GM06990 (cell line): ENCODE data around the gene PRKCB.

Source experiments
- DNase-seq: peaks from one replicate; pipeline ENCODE4 v3.0.0-alpha.2; 2011; ENCODE audit not compliant: insufficient read length; ENCODE audit errors: extremely low read depth
- H3K27me3 ChIP-seq: replicated peaks from 2 replicates; pipeline ENCODE4 v1.6.0; 2011; ENCODE audit warnings: low read length; ENCODE audit not compliant: control insufficient read depth, insufficient read depth
- H3K36me3 ChIP-seq: 2 replicates; pipeline ENCODE4 v1.5.1; 2011; ENCODE audit warnings: low read length; ENCODE audit not compliant: control insufficient read depth, insufficient read depth
- H3K4me3 ChIP-seq: replicated peaks from 2 replicates; pipeline ENCODE4 v1.5.1; 2011; ENCODE audit warnings: low read depth, mild to moderate bottlenecking, control low read depth, low read length
- CTCF ChIP-seq: IDR thresholded peaks from 2 replicates; pipeline ENCODE4 v1.5.1; 2011; ENCODE audit warnings: low read length, control low read depth, mild to moderate bottlenecking, inconsistent platforms; ENCODE audit not compliant: insufficient read depth, poor library complexity, severe bottlenecking

Gene PRKCB

GRCh38 chr16:24246911-24247607 is 411.3 kb downstream of the PRKCB start:
- no peak for TF ChIP-seq CTCF
- Histone ChIP-seq H3K36me3 (no peaks in the 10 kb centered on the region), H3K27me3 (peaks cover 2% of the 10 kb centered on the region; the same call in 1 of the 2 replicates), H3K4me3 (no peak overlapping the region)
- no peak for DNase-seq

GRCh38 chr16:24253192-24253591 is 417.4 kb downstream of the PRKCB start:
- Histone ChIP-seq H3K27me3 (peaks cover 6% of the 10 kb centered on the region; the same call in 1 of the 2 replicates), H3K4me3 (no peak overlapping the region), H3K36me3 (no peaks in the 10 kb centered on the region)
- peak; percentile 21 for DNase-seq
- TF ChIP-seq CTCF, result peak; percentile 81

- Histone ChIP-seq H3K27me3 (peaks cover 6% of the 10 kb centered on the region; the same call in 1 of the 2 replicates), H3K4me3 (no peak within 1 kb of the TSS), H3K36me3 (no peaks in the 10 kb centered on the region)
- no peak for TF ChIP-seq CTCF
- DNase-seq, result peak; percentile 31
These were observed 419.9 kb downstream of the PRKCB start, which contains the start of gene CACNG3 for GRCh38 chr16:24255456-24256371. Gene CACNG3 (plus strand): TSS chr16:24256335. CDS start chr16:24256755, 420 bp downstream.

- Histone ChIP-seq H3K4me3 (no peak overlapping the region), H3K27me3 (peaks cover 3% of the 10 kb centered on the region; the same call in 1 of the 2 replicates), H3K36me3 (no peaks in the 10 kb centered on the region)
- no peak for DNase-seq
- no peak for TF ChIP-seq CTCF
These were observed 422.2 kb downstream of the PRKCB start for GRCh38 chr16:24257958-24258357.

- no peak for DNase-seq
- Histone ChIP-seq H3K36me3 (no peaks in the 10 kb centered on the region), H3K27me3 (peaks cover 1% of the 10 kb centered on the region; the same call in 1 of the 2 replicates), H3K4me3 (no peak overlapping the region)
- TF ChIP-seq CTCF, result no peak
These were observed 423.0 kb downstream of the PRKCB start for GRCh38 chr16:24258791-24259190.
